NCI-H460 (cell line): ENCODE data around the gene HENMT1. TPM values are rescaled to one million over a fixed set of nuclear protein-coding genes. Genes with fewer than 3 reads are reported as not detected.
"Not testable (repeated sequence)": the region's sequence is repeated elsewhere in the genome, so short reads cannot be mapped to it uniquely, and the experiment has no call there.

Source experiments
- DNase-seq: peaks from one replicate; pipeline ENCODE4 v3.0.0-alpha.2; 2016; ENCODE audit warnings: low read depth; ENCODE audit errors: extremely low read depth
- polyA plus RNA-seq: library from polyadenylated mRNA; depleted of rRNA; stranded (reverse); fragments of >200 nt; gene quantifications from 2 replicates; pipeline ENCODE4 v1.2.3, GENCODE V29; 2014; cell fraction: nucleus; rRNA removed
- total RNA-seq: library from RNA; depleted of rRNA; stranded (reverse); fragments of >200 nt; shearing (Covaris generic); gene quantifications from 2 replicates; pipeline ENCODE4 v1.2.3, GENCODE V29; 2014; rRNA removed

The HENMT1 gene
- total RNA-seq = 2.5 and 2.6 TPM in 2 replicates
- polyA plus RNA-seq = 1.3 and 1.5 TPM in 2 replicates

DNA sequence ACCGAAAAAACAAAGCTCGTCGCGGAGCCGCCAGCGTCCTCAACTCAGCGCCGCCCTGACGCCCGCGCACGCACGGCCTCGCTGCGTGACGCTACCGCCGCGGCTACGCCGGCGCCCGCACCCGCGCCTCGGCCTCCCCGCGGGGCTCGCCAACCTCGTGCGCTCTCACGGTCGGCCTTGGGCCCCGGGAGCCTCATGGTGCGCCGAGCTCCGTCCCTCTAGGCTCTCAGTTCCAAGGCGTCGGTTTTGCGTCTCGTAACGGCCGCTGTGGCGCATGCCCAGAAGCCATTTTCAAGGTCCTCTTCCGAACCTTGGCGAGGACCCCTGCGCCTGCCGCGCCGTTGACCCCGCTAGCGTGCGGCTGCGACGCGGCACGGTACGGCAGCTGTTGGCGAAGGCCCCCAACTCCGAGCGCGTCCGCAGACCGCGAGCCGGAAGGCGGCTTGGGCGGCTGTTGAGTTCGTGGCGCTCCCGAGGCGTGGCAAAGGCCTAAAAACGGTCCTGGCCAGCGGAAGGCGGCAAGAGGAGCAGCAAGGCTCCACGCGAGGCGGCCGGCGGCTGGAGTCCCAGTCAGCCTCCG lies at the start of gene HENMT1:
TSS of gene HENMT1 (minus strand) at position 64 of the 580 bp plus-strand sequence. CDS start 1,209 bp downstream, outside the sequence.
- DNase-seq = peak; percentile 15

- DNase-seq = no peak
Observed at GRCh38 chr1:108708691-108709660, 48.1 kb upstream of the HENMT1 start.

- DNase-seq = no peak
Observed at GRCh38 chr1:108706643-108707042, 45.8 kb upstream of the HENMT1 start.

- DNase-seq = peak; percentile 64
Observed at GRCh38 chr1:108704496-108704895, 43.6 kb upstream of the HENMT1 start.

DNA sequence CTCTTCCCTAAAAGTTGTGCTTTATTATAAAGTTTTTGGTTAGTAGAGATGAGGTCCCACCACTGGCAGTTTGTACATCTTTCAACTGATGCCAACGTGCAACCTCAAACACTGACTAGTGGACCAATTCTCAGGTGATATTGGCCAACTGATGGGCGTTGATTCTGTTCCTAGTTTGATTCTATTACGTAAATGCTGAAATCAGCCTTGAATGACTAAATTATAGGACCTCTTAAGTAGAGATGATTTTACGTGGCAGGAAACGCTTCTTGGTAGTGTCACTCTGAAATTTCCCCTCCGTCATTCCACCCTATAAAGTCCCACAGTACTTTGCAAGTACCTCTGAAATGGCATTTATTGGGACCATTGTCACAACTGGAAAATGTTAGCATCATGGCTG lies 43.0 kb upstream of the HENMT1 start:
- peak; percentile 41 for DNase-seq

- not testable (repeated sequence) for DNase-seq
Observed at GRCh38 chr1:108702109-108702508, 41.2 kb upstream of the HENMT1 start.

- no peak for DNase-seq
Observed at GRCh38 chr1:108701176-108701849, 40.4 kb upstream of the HENMT1 start.

- no peak for DNase-seq
Observed at GRCh38 chr1:108699375-108700332, 38.8 kb upstream of the HENMT1 start.

GRCh38 chr1:108695535-108695934 lies 34.6 kb upstream of the HENMT1 start:
- DNase-seq = no peak

DNA sequence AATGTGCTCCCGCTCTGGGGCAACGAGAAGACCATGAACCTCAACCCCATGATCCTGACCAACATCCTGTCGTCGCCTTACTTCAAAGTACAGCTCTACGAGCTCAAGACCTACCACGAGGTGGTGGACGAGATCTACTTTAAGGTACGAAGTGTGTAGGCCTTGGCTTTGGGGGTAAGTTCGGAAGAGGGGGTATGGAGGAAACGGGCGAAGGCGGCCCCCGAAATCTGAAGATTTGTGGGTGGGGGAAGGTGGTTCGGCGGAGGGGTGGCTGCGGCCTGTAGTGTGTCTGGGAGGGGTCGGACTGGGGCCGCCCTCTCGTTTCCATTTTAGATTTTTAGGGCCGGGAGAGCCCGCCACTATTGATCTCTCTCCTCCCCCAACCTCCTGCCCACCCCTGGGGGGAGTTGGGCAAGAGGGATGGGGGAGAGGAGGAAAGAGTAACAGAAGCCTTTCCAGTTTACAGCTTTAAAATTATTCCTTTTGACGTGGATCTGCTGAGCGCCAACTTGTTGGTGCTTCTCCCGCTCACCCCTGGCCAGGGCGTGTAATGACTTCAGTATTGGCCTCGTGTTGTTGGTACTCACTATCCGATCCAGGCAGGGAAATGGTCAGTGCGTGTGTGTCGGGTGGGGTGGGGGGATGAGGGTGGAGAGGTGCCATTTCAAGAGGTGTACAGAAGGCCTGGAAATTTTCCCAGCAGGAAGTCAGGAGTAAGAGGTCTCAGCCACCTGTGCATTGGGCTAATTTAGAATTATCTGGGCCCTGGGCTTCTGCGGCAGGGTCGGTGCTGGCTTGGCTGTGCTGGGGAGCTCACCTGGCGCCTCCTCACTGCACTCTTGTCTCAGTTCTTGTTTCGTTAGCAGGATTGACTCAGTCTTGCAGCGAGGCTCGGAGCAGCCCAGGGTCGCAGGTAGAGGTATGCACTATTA lies 32.1 kb upstream of the HENMT1 start:
- peak; percentile 50 for DNase-seq

DNA sequence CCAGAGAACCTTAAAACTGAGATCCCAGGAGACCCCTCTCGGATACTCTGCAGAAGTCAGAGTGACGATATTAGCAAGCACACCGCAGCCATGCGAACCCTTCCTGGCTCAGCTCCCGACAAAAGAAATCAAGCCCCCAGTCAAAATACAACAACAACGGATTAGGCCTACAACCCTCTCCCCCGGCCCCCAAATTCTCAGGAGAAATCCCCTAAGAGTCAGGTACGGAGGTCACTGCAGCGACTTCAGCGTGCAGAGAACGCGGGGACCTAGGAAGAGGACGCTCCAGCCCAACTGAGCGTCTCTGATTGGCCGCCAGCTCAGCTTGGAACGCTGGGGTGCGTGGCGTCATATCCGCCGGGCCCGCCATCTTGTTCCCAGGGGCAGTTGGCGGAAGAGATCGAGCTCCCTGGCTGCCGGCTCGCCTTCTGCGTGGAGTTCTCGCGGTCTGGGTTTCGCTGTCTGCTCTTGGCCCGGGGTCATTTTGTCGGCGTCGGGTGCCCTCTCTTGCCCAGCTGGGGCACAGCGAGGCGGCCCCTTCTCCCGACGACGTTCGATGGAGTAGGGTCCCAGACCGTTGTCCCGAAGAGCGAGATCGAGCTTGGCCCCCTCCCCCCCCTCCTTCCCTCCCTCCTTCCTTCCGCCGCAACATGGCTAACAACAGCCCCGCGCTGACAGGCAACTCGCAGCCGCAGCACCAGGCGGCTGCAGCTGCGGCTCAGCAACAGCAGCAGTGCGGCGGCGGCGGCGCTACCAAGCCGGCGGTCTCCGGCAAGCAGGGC lies 31.2 kb upstream of the HENMT1 start, which contains the start of gene PRPF38B:
TSS of gene PRPF38B (plus strand) at position 369 of the 782 bp plus-strand sequence. CDS start at position 651, 282 bp downstream.
- DNase-seq = peak; percentile 83

DNA sequence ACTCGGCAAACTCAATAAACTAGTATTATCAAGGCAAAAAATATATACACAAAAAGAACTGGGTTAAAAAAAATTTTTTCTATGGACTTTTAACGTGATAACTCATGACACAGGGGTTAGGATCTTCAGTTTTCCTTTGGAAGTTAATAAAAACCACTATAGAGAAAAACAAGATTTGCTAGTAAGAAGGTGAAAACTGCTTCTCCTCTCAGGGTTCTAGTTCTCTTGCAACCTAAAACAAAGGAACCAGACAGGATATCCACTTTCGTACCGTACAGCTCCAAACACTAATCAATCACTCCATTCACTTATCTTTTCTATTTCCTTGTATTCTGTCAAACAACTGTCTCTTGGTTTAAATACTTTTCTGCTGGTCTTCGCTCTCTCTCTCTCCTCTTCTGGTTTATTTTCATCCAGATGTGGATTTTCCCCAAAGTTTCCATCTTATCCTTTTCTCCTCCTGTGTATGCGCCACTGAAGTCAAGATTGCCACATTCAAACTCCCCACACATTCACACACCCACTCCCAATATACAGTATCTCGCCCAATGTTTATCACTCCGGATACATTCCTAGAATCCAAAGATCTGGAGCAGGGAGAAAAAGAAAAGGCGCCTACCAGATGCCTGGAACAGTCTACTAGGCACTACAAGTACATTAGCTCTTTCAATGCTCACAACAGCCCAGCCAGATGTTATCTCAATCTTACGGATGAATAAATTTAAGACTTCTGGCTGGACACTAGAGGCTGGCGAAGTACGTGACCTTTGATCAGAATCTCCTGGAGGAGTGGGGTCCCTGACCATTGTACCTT lies 30.4 kb upstream of the HENMT1 start:
- DNase-seq = no peak

DNA sequence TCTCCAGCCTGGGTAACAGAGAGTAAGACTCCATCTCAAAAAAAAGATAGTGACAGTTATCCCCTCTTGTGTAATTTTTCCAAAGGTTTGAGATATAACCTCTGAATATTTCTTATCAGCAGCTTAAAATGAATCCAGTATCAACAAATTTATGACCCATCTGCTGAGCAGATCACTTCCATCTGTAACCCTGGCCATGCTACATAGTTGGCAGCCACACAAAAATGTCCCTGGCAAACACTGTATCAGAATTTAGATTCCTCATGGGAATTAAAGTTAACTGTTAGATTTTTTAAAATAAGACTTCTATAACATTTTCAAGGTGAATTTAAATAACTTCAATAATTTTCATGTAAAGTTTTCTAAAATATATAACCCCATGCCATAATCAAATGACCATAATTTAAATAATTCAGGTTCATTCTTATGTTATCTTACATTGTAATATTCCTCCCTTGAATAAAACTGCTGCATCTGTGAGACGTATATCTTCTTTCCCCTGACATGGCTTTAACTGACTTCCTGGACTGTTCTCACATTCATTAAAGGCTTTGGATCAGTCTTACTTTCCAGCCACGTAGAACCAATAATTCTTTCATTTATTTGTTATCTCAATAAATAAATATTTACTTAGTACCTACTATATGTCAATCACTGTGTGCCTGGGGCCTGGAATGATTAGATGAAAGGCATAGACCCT lies 25.9 kb upstream of the HENMT1 start:
- DNase-seq = no peak

DNA sequence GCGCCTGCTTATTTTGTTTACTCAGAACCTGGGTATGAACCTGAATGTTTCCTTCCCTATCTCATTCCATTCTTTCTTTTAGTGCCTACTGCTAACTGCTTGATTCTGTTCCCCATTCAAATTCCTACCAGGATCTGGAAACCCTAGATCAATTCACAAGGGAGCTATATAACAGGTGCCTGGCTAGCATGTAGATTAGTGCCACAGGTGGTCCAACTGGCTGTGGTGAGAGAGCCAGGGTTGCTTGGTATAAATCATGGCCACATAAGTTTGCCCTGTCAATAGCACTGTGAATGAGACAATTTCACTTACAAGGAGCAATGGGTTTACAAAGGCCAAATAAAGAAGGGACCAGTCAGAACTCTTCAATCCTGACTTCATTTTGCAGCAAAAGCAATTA lies 24.6 kb upstream of the HENMT1 start:
- no peak for DNase-seq

DNA sequence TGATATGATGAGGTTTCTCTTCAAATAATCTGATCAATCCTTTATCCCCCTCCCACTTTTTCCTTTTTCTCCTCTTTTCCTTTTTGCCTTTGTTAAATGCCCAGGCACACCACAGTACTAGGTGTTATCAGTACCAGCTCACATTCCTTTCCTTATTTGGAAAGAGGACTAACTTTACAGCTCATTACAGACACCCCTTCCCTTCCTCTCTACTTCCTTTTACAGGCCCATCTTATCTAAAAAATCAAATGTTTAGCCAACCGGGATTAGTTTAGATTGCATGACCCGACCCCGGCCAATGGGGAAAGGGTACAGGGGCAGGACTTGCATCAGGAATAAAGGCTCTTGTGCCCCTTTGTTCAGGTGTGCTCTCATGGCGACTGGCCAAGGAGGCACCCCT lies 20.8 kb upstream of the HENMT1 start:
- DNase-seq = not testable (repeated sequence)

DNA sequence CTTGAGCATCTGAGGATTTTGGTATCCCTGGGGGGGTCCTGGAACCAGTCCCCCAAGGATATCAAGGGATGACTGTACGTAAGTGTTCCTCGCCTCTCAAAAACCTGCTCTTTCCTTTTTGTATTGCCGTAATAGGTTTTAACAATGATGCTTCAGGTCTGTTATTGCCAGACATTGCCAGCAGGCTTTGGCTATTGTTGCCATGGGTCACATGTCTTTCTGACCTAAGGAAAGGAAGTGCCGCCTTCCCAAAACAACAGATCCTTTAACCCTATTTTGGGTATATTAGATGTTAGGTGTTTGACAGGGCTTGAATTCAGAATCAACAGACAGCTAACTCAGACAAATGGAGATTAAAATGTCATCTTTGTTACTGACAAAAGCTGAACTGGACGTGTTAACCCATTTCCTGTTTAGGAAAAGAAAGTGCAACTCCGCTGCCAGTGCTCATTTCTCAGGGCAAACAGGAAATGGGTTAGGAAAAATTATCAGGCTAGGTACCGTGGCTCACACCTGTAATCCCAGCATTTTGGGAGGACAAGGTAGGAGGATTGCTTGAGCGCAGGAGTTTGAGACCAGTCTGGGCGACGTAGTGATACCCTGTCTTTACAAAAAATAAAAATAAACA lies 18.8 kb upstream of the HENMT1 start:
- DNase-seq = no peak
